ENCODE results near the gene MOB3A. TPM values are rescaled to one million over a fixed set of nuclear protein-coding genes. Genes with fewer than 3 reads are reported as not detected.
"Not testable (repeated sequence)": the region's sequence is repeated elsewhere in the genome, so short reads cannot be mapped to it uniquely, and the experiment has no call there.

Gene MOB3A
- total RNA-seq, 2 donors from 2014 or later: 37.8 to 50.9 TPM

DNA sequence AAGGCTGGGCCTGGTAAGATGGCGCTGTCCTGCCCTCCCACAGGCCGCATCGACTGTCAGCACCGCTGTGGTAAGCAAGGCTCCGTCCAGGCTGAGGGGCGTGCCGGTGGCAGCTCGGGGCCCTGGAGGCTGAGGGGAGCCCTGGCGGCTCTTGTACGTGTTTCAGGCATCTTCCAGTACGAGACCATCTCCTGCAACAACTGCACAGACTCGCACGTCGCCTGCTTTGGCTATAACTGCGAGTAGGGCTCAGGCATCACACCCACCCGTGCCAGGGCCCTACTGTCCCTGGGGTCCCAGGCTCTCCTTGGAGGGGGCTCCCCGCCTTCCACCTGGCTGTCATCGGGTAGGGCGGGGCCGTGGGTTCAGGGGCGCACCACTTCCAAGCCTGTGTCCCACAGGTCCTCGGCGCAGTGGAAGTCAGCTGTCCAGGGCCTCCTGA lies 1.8 kb upstream of the MOB3A start:
- peaks cover 30 to 37% of the 10 kb centered on the region in 2 donors for H3K4me1 ChIP-seq (ENCODE audit: control insufficient read depth in 1 of 2, low read depth in 2 of 2)
- H3K9me3 ChIP-seq: no peaks in the 10 kb centered on the region
- no peak overlapping the region for H3K27ac ChIP-seq
- H3K36me3 ChIP-seq: peaks cover 29% of the 10 kb centered on the region
- H3K4me3 ChIP-seq: no peak overlapping the region
- no peaks in the 10 kb centered on the region for H3K27me3 ChIP-seq (replicated peaks; ENCODE audit: insufficient read depth)
- DNase-seq (ENCODE audit: low spot score): no peak
- ATAC-seq (ENCODE audit: insufficient number of reproducible peaks, low FRiP score, low read depth): no peak
- TF ChIP-seq, protein P1, sequence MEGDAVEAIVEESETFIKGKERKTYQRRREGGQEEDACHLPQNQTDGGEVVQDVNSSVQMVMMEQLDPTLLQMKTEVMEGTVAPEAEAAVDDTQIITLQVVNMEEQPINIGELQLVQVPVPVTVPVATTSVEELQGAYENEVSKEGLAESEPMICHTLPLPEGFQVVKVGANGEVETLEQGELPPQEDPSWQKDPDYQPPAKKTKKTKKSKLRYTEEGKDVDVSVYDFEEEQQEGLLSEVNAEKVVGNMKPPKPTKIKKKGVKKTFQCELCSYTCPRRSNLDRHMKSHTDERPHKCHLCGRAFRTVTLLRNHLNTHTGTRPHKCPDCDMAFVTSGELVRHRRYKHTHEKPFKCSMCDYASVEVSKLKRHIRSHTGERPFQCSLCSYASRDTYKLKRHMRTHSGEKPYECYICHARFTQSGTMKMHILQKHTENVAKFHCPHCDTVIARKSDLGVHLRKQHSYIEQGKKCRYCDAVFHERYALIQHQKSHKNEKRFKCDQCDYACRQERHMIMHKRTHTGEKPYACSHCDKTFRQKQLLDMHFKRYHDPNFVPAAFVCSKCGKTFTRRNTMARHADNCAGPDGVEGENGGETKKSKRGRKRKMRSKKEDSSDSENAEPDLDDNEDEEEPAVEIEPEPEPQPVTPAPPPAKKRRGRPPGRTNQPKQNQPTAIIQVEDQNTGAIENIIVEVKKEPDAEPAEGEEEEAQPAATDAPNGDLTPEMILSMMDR (IDR thresholded peaks at IDR 0.05): no peak

DNA sequence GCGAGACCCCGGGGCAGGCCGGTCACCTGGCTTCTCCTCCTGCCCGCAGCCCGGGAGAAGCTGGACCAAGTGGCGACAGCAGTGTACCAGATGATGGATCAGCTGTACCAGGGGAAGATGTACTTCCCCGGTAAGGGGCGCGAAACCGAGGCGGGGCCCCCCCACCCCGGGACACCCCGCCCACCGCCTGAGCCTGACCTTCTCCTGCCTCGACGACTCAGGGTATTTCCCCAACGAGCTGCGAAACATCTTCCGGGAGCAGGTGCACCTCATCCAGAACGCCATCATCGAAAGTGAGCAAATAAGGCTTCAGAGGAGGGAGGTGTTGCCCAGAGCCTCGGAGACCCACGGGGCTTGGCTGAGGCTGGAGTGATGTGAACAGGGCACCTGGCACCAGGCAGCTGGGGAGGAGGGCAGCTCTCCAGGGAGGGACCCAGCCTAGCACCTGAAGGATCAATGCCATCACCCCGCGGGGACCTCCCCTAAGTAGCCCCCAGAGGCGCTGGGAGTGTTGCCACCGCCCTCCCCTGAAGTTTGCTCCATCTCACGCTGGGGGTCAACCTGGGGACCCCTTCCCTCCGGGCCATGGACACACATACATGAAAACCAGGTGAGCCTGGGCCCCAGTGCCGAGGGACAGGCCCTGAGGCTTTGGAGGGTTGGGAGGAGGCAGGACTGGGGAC lies 1.2 kb upstream of the MOB3A start:
- TF ChIP-seq, protein P1 (IDR thresholded peaks at IDR 0.05): no peak
- H3K4me3 ChIP-seq: peak overlapping the region; percentile 83
- H3K9me3 ChIP-seq: no peaks in the 10 kb centered on the region
- peak overlapping the region; percentile 53 to 71 for H3K27ac ChIP-seq
- ATAC-seq (ENCODE audit: insufficient number of reproducible peaks, low FRiP score, low read depth): no peak
- no peaks in the 10 kb centered on the region for H3K27me3 ChIP-seq (replicated peaks; ENCODE audit: insufficient read depth)
- DNase-seq (ENCODE audit: low spot score): no peak
- H3K4me1 ChIP-seq (ENCODE audit: control insufficient read depth in 1 of 2, low read depth in 2 of 2): peaks cover 30 to 42% of the 10 kb centered on the region in 2 donors
- H3K36me3 ChIP-seq: peaks cover 28% of the 10 kb centered on the region

DNA sequence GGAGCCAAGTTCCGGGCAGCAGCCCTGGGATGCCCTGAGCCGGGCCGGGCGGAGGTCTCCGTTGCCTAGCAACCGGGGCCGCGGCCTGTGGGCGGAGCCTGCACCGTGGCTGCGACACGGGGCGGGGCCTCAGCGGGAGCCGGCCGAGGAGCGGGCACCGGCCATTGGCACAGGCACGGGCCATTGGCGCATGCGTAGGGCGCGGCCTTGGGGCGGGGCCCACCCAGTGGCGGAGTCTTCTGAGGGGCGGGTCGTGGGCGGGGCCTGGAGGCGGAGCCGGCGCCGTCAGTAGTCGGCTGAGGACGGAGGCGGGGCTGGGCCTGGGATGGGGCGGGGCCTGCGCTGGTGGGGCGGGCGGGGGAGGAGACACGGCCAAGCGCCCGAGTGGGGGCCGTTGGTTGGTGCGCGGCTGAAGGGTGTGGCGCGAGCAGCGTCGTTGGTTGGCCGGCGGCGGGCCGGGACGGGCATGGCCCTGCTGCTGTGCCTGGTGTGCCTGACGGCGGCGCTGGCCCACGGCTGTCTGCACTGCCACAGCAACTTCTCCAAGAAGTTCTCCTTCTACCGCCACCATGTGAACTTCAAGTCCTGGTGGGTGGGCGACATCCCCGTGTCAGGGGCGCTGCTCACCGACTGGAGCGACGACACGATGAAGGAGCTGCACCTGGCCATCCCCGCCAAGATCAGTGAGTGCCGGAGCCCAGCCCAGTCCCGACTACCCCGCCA lies 515 bp upstream of the MOB3A start, which contains the start of gene IZUMO4:
Gene IZUMO4 (plus strand): TSS at position 436 of the 723 bp plus-strand sequence. CDS start 31 bp downstream, at position 467.
- ATAC-seq (ENCODE audit: insufficient number of reproducible peaks, low FRiP score, low read depth) (peak; percentile 88), DNase-seq (ENCODE audit: low spot score) (peak; percentile 95)
- peaks cover 21% of the 10 kb centered on the region for H3K36me3 ChIP-seq
- TF ChIP-seq, protein P1 (IDR thresholded peaks at IDR 0.05): peak; percentile 54
- peak within 1 kb of the TSS; percentile 90 for H3K4me3 ChIP-seq
- H3K27ac ChIP-seq: peak within 1 kb of the TSS; percentile 87 to 90
- no peaks in the 10 kb centered on the region for H3K27me3 ChIP-seq (replicated peaks; ENCODE audit: insufficient read depth)
- peaks cover 31 to 48% of the 10 kb centered on the region in 2 donors for H3K4me1 ChIP-seq (ENCODE audit: control insufficient read depth in 1 of 2, low read depth in 2 of 2)
- H3K9me3 ChIP-seq: no peaks in the 10 kb centered on the region

DNA sequence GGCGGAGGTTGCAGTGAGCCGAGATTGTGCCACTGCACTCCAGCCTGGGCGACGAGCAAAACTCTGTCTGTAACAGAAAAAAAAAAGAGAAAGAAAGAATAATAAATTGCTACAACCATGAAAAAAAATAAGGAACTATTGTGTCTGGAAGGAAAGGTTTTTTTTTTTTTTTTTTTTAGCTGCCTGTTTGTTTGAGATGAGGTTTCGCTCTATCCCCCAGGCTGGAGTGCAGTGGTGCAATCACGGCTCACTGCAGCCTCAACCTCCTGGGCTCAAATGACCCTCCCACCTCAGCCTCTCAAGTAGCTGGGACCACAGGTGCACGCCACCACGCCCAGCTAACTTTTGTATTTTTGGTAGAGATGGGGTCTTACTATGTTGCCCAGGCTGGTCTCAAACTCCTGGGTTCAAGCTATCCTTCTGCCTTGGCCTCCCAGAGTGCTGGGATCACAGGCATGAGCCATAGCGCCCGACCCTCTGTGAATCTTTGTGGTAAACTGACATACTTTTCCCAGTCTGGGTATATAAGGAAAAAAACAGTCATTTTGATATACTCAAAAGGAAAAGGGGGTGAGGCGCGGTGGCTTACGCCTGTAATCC lies 4.1 kb downstream of the MOB3A start:
- H3K4me1 ChIP-seq (ENCODE audit: control insufficient read depth in 1 of 2, low read depth in 2 of 2): peaks cover 41 to 75% of the 10 kb centered on the region in 2 donors
- not testable (repeated sequence) for DNase-seq (ENCODE audit: low spot score); ATAC-seq (ENCODE audit: insufficient number of reproducible peaks, low FRiP score, low read depth); H3K27me3 ChIP-seq (replicated peaks; ENCODE audit: insufficient read depth); H3K4me3 ChIP-seq; H3K9me3 ChIP-seq; H3K36me3 ChIP-seq
- H3K27ac ChIP-seq: peak overlapping the region in 1 of 2 donors; percentile 61

DNA sequence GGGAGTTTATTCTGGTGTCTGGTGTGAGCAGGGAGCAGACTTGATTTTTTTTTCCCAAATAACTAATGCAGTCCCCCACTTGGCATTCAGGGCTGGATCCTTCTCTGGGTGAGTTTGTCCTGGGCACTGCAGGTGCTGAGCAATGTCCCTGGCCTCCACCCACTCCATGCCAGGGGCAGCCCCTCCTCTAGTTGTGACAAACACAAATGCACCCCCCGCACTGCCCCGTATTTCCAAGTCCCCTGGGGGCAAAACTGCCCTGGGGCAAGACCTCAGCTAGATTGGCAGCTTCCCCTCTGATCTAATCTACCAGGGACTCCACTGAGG lies 6.4 kb downstream of the MOB3A start:
- Histone ChIP-seq H3K27ac (peak overlapping the region; percentile 27 to 61), H3K4me3 (peak overlapping the region; percentile 44), H3K27me3 (replicated peaks; ENCODE audit: insufficient read depth) (no peaks in the 10 kb centered on the region), H3K36me3 (peaks cover 3% of the 10 kb centered on the region), H3K9me3 (no peaks in the 10 kb centered on the region), H3K4me1 (ENCODE audit: control insufficient read depth in 1 of 2, low read depth in 2 of 2) (peaks cover 35 to 69% of the 10 kb centered on the region in 2 donors)
- DNase-seq (ENCODE audit: low spot score) (no peak), ATAC-seq (ENCODE audit: insufficient number of reproducible peaks, low FRiP score, low read depth) (no peak)
- TF ChIP-seq, protein P1 (IDR thresholded peaks at IDR 0.05): no peak
